H1 (cell line): ENCODE data around the gene TXLNG. TPM values are rescaled to one million over a fixed set of nuclear protein-coding genes. Genes with fewer than 3 reads are reported as not detected.

Experiments used
- CTCF ChIA-PET: fragments of 300-600 bp; sonication (Branson Sonifier 250); formaldehyde crosslinking; loops from one replicate; lab custom pipeline; 2021; ENCODE audit not compliant: partially characterized antibody; lab: Charles Lee
- POLR2A ChIA-PET: fragments of 300-600 bp; sonication (Branson Sonifier 250); formaldehyde crosslinking; loops from one replicate; lab custom pipeline; 2021; ENCODE audit warnings: inconsistent platforms; ENCODE audit not compliant: partially characterized antibody; lab: Charles Lee
- DNase-seq, 2 experiments: peaks; one replicate each; pipeline versions ENCODE4 v3.0.0 to v3.0.0-alpha.2; 2010 to 2022; ENCODE audit warnings: low spot score in 2 of 2, low read depth in 1 of 2, mixed read lengths in 1 of 2
- FAIRE-seq: peaks from 2 replicates; lab custom pipeline; 2011; peaks lifted over from hg19 to GRCh38; lab: Jason Lieb, UNC
- H2AFZ ChIP-seq: 2 replicates; pipeline ENCODE4 v1.8.1; 2012; ENCODE audit warnings: low read length, inconsistent platforms
- H2AK5ac ChIP-seq: 2 replicates; pipeline ENCODE4 v1.6.1; 2013; ENCODE audit warnings: low read depth, low read length
- H2BK120ac ChIP-seq: replicated peaks from 2 replicates; pipeline ENCODE3; 2013; ENCODE audit warnings: low read depth, low read length, inconsistent platforms
- H2BK12ac ChIP-seq: 2 replicates; pipeline ENCODE4 v1.6.1; 2013; ENCODE audit warnings: low read depth, low read length
- H2BK15ac ChIP-seq: 2 replicates; pipeline ENCODE4 v1.6.1; 2013; ENCODE audit warnings: low read length
- H2BK20ac ChIP-seq: 2 replicates; pipeline ENCODE4 v1.6.1; 2013; ENCODE audit warnings: low read length
- H2BK5ac ChIP-seq: 2 replicates; pipeline ENCODE4 v1.6.1; 2013; ENCODE audit warnings: low read depth, low read length
- H3K14ac ChIP-seq: 2 replicates; pipeline ENCODE4 v1.6.1; 2013; ENCODE audit warnings: inconsistent platforms; ENCODE audit not compliant: insufficient read length
- H3K18ac ChIP-seq: 2 replicates; pipeline ENCODE4 v1.6.1; 2013; ENCODE audit warnings: low read length; ENCODE audit errors: extremely low read depth
- H3K23ac ChIP-seq: 2 replicates; pipeline ENCODE4 v1.6.1; 2013; ENCODE audit warnings: inconsistent platforms; ENCODE audit not compliant: insufficient read length
- H3K23me2 ChIP-seq: 2 replicates; pipeline ENCODE4 v1.6.1; 2013; ENCODE audit warnings: low read depth, low read length
- H3K27ac ChIP-seq: 2 replicates; pipeline ENCODE4 v1.6.1; 2011; ENCODE audit warnings: low read depth, low read length, inconsistent platforms
- H3K27me3 ChIP-seq, 4 experiments: replicated peaks in 1 of 4; 1 replicate in 1 of 4; 2 replicates in 3 of 4; pipeline versions ENCODE4 v1.6.1 to v1.8.1; 2011 to 2013; ENCODE audit warnings: low read length in 3 of 4, mild to moderate bottlenecking in 3 of 4, inconsistent platforms in 2 of 4, mixed read lengths in 2 of 4, moderate library complexity in 1 of 4; ENCODE audit not compliant: control insufficient read depth in 3 of 4, insufficient read depth in 3 of 4; ENCODE audit errors: extremely low read depth in 1 of 4
- H3K36me3 ChIP-seq, 4 experiments: 2 replicates each; pipeline versions ENCODE4 v1.6.1 to v1.8.1; 2011 to 2013; ENCODE audit warnings: mild to moderate bottlenecking in 4 of 4, low read length in 3 of 4, moderate library complexity in 2 of 4, control low read depth in 1 of 4, inconsistent platforms in 1 of 4; ENCODE audit not compliant: insufficient read depth in 4 of 4, control insufficient read depth in 2 of 4
- H3K4ac ChIP-seq: replicated peaks from 2 replicates; pipeline ENCODE3; 2013; ENCODE audit warnings: low read length, low read depth, mixed read lengths, inconsistent platforms; ENCODE audit not compliant: insufficient read length
- H3K4me1 ChIP-seq, 4 experiments: replicated peaks in 1 of 4; 1 replicate in 1 of 4; 2 replicates in 3 of 4; pipeline versions ENCODE4 v1.6.1 to v1.8.1; 2011 to 2013; ENCODE audit warnings: low read length in 3 of 4, inconsistent platforms in 2 of 4, mixed read lengths in 1 of 4; ENCODE audit not compliant: insufficient read depth in 4 of 4, control insufficient read depth in 3 of 4
- H3K4me2 ChIP-seq, 2 experiments: 2 replicates each; pipeline versions ENCODE4 v1.6.1 to v1.8.1; 2011 to 2013; ENCODE audit warnings: low read depth in 2 of 2, low read length in 2 of 2, control low read depth in 1 of 2, inconsistent platforms in 1 of 2, mild to moderate bottlenecking in 1 of 2; ENCODE audit not compliant: insufficient read depth in 1 of 2
- H3K4me3 ChIP-seq, 4 experiments: fragments of 200-600, 300-600 bp in 1 of 4; sonication (generic), shearing (Covaris generic), sonication (Bioruptor Twin) in 1 of 4; 2 replicates each; pipeline versions ENCODE4 v1.5.1 to v1.8.1; 2011 to 2016; ENCODE audit warnings: low read length in 4 of 4, low read depth in 3 of 4, control low read depth in 2 of 4, inconsistent platforms in 2 of 4, mild to moderate bottlenecking in 2 of 4, mixed read lengths in 1 of 4, moderate library complexity in 1 of 4; ENCODE audit not compliant: insufficient read depth in 2 of 4; ENCODE audit errors: extremely low read depth in 1 of 4
- H3K56ac ChIP-seq: replicated peaks from 2 replicates; pipeline ENCODE3; 2013; ENCODE audit warnings: low read depth, mild to moderate bottlenecking, mixed read lengths, low read length, inconsistent platforms; ENCODE audit not compliant: insufficient read length
- H3K79me1 ChIP-seq: 2 replicates; pipeline ENCODE4 v1.6.1; 2013; ENCODE audit warnings: low read depth, low read length, control low read depth
- H3K79me2 ChIP-seq, 2 experiments: 2 replicates each; pipeline versions ENCODE4 v1.6.1 to v1.8.1; 2012 to 2013; ENCODE audit warnings: low read length in 2 of 2, mild to moderate bottlenecking in 2 of 2, inconsistent platforms in 1 of 2; ENCODE audit not compliant: insufficient read depth in 2 of 2, control insufficient read depth in 1 of 2
- H3K9ac ChIP-seq, 4 experiments: replicated peaks in 1 of 4; 1 replicate in 1 of 4; 2 replicates in 3 of 4; pipeline versions ENCODE4 v1.6.1 to v1.8.1; 2011 to 2013; ENCODE audit warnings: low read depth in 3 of 4, low read length in 3 of 4, control low read depth in 2 of 4, mild to moderate bottlenecking in 2 of 4, moderate library complexity in 2 of 4, inconsistent platforms in 1 of 4; ENCODE audit errors: extremely low read depth in 1 of 4
- H3K9me3 ChIP-seq, 2 experiments: 2 replicates each; pipeline versions ENCODE4 v1.6.1 to v1.8.1; 2012 to 2013; ENCODE audit warnings: mild to moderate bottlenecking in 2 of 2, moderate library complexity in 2 of 2, control low read depth in 1 of 2, inconsistent platforms in 1 of 2, low read depth in 1 of 2, low read length in 1 of 2, mixed read lengths in 1 of 2; ENCODE audit not compliant: insufficient read depth in 2 of 2
- H4K20me1 ChIP-seq, 2 experiments: replicated peaks in 1 of 2; 2 replicates each; pipeline versions ENCODE3 to v1.8.1; 2011 to 2013; ENCODE audit warnings: inconsistent platforms in 2 of 2, low read length in 2 of 2, mild to moderate bottlenecking in 1 of 2; ENCODE audit not compliant: insufficient read depth in 2 of 2, control insufficient read depth in 1 of 2
- H4K5ac ChIP-seq: 2 replicates; pipeline ENCODE4 v1.6.1; 2013; ENCODE audit warnings: low read length, low read depth, mixed read lengths, inconsistent platforms; ENCODE audit not compliant: insufficient read length
- H4K8ac ChIP-seq: 2 replicates; pipeline ENCODE4 v1.8.0; 2013; ENCODE audit warnings: mild to moderate bottlenecking, moderate library complexity, low read length, inconsistent platforms; ENCODE audit not compliant: insufficient read depth; ENCODE audit errors: extremely low read depth
- H4K91ac ChIP-seq: replicated peaks from 2 replicates; pipeline ENCODE3; 2013; ENCODE audit warnings: low read length, mixed read lengths, inconsistent platforms; ENCODE audit not compliant: insufficient read length
- CEBPB ChIP-seq: IDR thresholded peaks from 2 replicates; pipeline ENCODE4 v1.6.1; 2012; ENCODE audit warnings: low read depth, low read length
- EZH2 ChIP-seq: fragments of 200-600 bp; sonication (generic); IDR thresholded peaks from 2 replicates; pipeline ENCODE4 v1.7.1; 2012; ENCODE audit warnings: low read depth, mild to moderate bottlenecking, moderate library complexity, low read length, inconsistent platforms; ENCODE audit not compliant: severe bottlenecking
- FOSL1 ChIP-seq: IDR thresholded peaks from 2 replicates; pipeline ENCODE4 v1.6.1; 2011; ENCODE audit warnings: mild to moderate bottlenecking, low read depth, low read length, moderate library complexity; ENCODE audit not compliant: insufficient read depth
- HDAC2 ChIP-seq, 2 experiments: fragments of 300-600 bp in 1 of 2; sonication (generic) in 1 of 2; IDR thresholded peaks; 2 replicates each; pipeline ENCODE4 v1.6.1; 2011 to 2012; ENCODE audit warnings: low read depth in 2 of 2, low read length in 2 of 2, mild to moderate bottlenecking in 2 of 2, moderate library complexity in 2 of 2, borderline replicate concordance in 1 of 2, inconsistent platforms in 1 of 2
- KDM4A ChIP-seq: IDR thresholded peaks from one replicate; pipeline ENCODE4 v1.7.1; 2012; ENCODE audit warnings: low read depth, mild to moderate bottlenecking, moderate library complexity, low read length, inconsistent platforms; ENCODE audit not compliant: severe bottlenecking
- MAX ChIP-seq: IDR thresholded peaks from 2 replicates; pipeline ENCODE4 v1.6.1; 2012; ENCODE audit warnings: inconsistent platforms
- POLR2AphosphoS5 ChIP-seq: IDR thresholded peaks from 2 replicates; pipeline ENCODE4 v1.6.1; 2011; ENCODE audit warnings: low read depth, low read length
- SP4 ChIP-seq: IDR thresholded peaks from 2 replicates; pipeline ENCODE4 v1.6.1; 2012; ENCODE audit warnings: low read length, inconsistent platforms
- TAF7 ChIP-seq: optimal IDR thresholded peaks from 2 replicates; pipeline ENCODE3; 2011; ENCODE audit warnings: low read depth, mild to moderate bottlenecking, inconsistent platforms, low read length, moderate library complexity, borderline replicate concordance
- WGBS, 2 experiments: shearing (Covaris generic) in 1 of 2; methylation state at CpG; one replicate each; pipeline versions ENCODE4 v1.1.6 to v1.1.7; 2013 to 2015; ENCODE audit warnings: low lambda C conversion rate in 2 of 2, mixed read lengths in 2 of 2, inconsistent platforms in 1 of 2, low coverage in 1 of 2, missing lambda C conversion rate in 1 of 2; ENCODE audit not compliant: insufficient replicate concordance in 2 of 2, insufficient coverage in 1 of 2, insufficient read length in 1 of 2; ENCODE audit errors: extremely low coverage in 1 of 2, missing lambda C conversion rate in 1 of 2; 5-methylcytosine and 5-hydroxymethylcytosine counted together
- polyA plus RNA-seq, 7 experiments: library from polyadenylated mRNA; depleted of rRNA in 3 of 7; stranded (reverse) in 5 of 7; unstranded in 2 of 7; fragments of >200 nt in 5 of 7; fragments of 200-250 nt in 2 of 7; gene quantifications; 1 replicate in 5 of 7; 2 replicates in 1 of 7; 4 replicates in 1 of 7; pipeline versions ENCODE4 v1.2.1 to v1.2.3, GENCODE V29; 2011 to 2013; ENCODE audit warnings: missing spikeins in 2 of 7, mixed read lengths in 2 of 7
- total RNA-seq: library from RNA; stranded (reverse); fragmentation: NEBNext Ultra II Directional; extraction: Animal tissue kit (Norgen Biotek cat#: 25700); gene quantifications from 2 replicates; pipeline ENCODE4 v1.2.1, GENCODE V29; 2021

TXLNG gene
- total and polyA plus RNA-seq, 2 of the 8 experiments (the other 6 are each of a cell fraction or from before 2014, with no cell fraction given): 32.9 to 42.9 TPM

DNA sequence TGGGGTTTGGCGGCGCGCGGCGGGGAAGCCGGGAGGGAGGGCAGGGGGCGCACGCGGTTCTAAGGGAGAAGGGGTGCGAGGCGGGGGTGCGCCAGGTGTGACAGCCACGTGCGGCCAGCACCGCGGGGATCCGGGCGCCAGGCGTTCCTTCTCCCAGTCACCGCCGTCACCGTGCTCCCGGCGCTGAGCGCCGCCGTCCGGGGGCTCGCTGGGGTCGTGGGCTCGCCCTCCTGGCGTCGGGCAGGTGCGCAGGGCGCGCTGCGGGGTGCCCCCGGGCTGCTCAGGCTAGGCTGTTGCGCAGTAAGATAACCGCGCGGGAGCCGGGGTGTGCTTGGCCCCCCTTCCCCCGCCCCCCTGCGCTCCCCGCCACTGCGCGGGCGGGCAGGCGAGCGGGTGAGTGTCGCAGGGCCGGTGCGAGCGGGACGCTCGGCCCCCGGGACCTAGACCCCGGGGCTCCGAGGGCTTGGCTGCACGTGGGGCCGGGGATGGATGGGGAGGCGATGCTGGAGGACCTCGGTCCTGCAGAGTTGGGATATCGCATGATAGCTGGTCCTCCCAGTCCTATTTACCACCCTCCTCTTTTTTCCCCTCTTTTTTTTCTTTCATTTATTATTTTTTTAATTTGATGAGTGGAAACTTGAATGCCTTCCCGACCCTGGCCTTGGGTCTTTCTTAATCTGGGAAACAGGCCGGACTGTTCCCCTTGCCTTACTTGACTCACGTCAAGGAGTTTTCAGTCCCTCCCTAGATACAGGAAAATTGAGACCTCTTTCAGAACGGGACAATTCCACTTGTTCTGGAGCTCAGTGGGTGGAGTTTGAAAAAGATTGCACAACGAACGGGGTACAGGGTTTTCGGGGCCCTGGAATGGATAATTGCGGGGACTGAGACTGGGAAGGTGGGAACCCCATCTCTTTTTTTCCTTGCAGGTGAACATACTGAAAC is 797 bp downstream of the TXLNG start:
- no peak overlapping the region for H4K8ac ChIP-seq
- H3K14ac ChIP-seq: peak overlapping the region; percentile 77
- 7% methylated on average over 24 of the region's 73 CpGs; no CpG with 5 or more reads in 1 of the 2 experiments for WGBS, 2 experiments
- H3K27ac ChIP-seq: no peak overlapping the region
- no peaks in the 10 kb centered on the region for H3K23me2 ChIP-seq
- CTCF ChIA-PET: interaction anchor here (1.3 kb wide), 1 partner anchor 21 kb away, joined by 4 read pairs; no protein-coding TSS in a partner anchor
- peak overlapping the region; percentile 60 to 94 (median 74) for H3K4me3 ChIP-seq
- no peak overlapping the region for H2AK5ac ChIP-seq
- DNase-seq (peak in 1 of 2 experiments; percentile 46), FAIRE-seq (no peak)
- H3K9ac ChIP-seq: peak overlapping the region in 3 of 4 experiments; percentile 38 to 67 (median 58); a peak in 5 of 7 replicates
- no peaks in the 10 kb centered on the region for H3K9me3 ChIP-seq
- peaks cover 0 to 17% (median under 1%) of the 10 kb centered on the region in 4 experiments; a peak in 5 of 8 replicates for H3K36me3 ChIP-seq
- H3K79me1 ChIP-seq: no peaks in the 10 kb centered on the region
- H2BK15ac ChIP-seq: no peak overlapping the region
- H3K27me3 ChIP-seq: no peaks in the 10 kb centered on the region
- TF ChIP-seq HDAC2 (IDR thresholded peaks at IDR 0.05; ENCODE audit: borderline replicate concordance in 1 of 2, low read depth in 2 of 2, low read length in 2 of 2) (0 out of 4 replicates have a peak, but pooled peaks of 1 of the 2 experiments have one; percentile 65), EZH2 (no peak), CEBPB (0 out of 2 replicates have a peak, but pooled peaks have one; percentile 7), SP4 (no peak), FOSL1 (no peak), TAF7 (no peak), MAX (peak; percentile 69; the same call in 1 of the 2 replicates), POLR2AphosphoS5 (no peak), KDM4A (peak; percentile 20)
- H3K4me2 ChIP-seq: peak overlapping the region; percentile 65 to 87
- H3K4me1 ChIP-seq: no peaks in the 10 kb centered on the region
- POLR2A ChIA-PET: interaction anchor here (0.5 to 2.5 kb wide), 6 partner anchors 12 to 1187 kb away, joined by 3 to 12 read pairs (median 3); partner anchors contain the start of gene SYAP1
- no peak overlapping the region for H3K56ac ChIP-seq
- H3K79me2 ChIP-seq: peaks cover 13 to 51% of the 10 kb centered on the region in 2 experiments
- H2BK20ac ChIP-seq: no peak overlapping the region
- H3K18ac ChIP-seq: no peak overlapping the region
- no peak overlapping the region for H2BK120ac ChIP-seq
- no peak overlapping the region for H2BK5ac ChIP-seq
- no peak overlapping the region for H3K23ac ChIP-seq
- no peak overlapping the region for H4K5ac ChIP-seq
- no peak overlapping the region for H4K91ac ChIP-seq
- no peak overlapping the region for H2BK12ac ChIP-seq
- H3K4ac ChIP-seq: no peak overlapping the region
- peaks cover 2 to 6% of the 10 kb centered on the region in 2 experiments for H4K20me1 ChIP-seq
- H2AFZ ChIP-seq: no peak overlapping the region
